Measurements from ENCODE around the gene CCDC74B.
"Not testable (repeated sequence)": the region's sequence is repeated elsewhere in the genome, so short reads cannot be mapped to it uniquely, and the experiment has no call there.

Gene CCDC74B

GRCh38 chr2:130137118-130137517 lies 7.8 kb downstream of the CCDC74B start:
- not testable (repeated sequence) for DNase-seq (ENCODE audit: extremely low read depth, low read depth); H3K4me3 ChIP-seq (replicated peaks; ENCODE audit: low read depth, low read length)

GRCh38 chr2:130136546-130136945 lies 8.4 kb downstream of the CCDC74B start:
- not testable (repeated sequence) for DNase-seq (ENCODE audit: extremely low read depth, low read depth); H3K4me3 ChIP-seq (replicated peaks; ENCODE audit: low read depth, low read length)

GRCh38 chr2:130135692-130136541 lies 9.0 kb downstream of the CCDC74B start:
- no peak for TF ChIP-seq CTCF (IDR thresholded peaks at IDR 0.05; ENCODE audit: low read depth, low read length, missing control alignments)
- no peak for DNase-seq (ENCODE audit: extremely low read depth, low read depth)
- H3K4me3 ChIP-seq (replicated peaks; ENCODE audit: low read depth, low read length), result no peak overlapping the region

- DNase-seq (ENCODE audit: extremely low read depth, low read depth); H3K4me3 ChIP-seq (replicated peaks; ENCODE audit: low read depth, low read length): not testable (repeated sequence)
These were observed 15.6 kb downstream of the CCDC74B start, which contains the start of gene POTEF for GRCh38 chr2:130129120-130129829. TSS of gene POTEF (minus strand) at chr2:130129222. CDS start at chr2:130120515, 8,707 bp downstream.

- DNase-seq (ENCODE audit: extremely low read depth, low read depth); H3K4me3 ChIP-seq (replicated peaks; ENCODE audit: low read depth, low read length): not testable (repeated sequence)
These were observed 16.4 kb downstream of the CCDC74B start for GRCh38 chr2:130128464-130128863.

GRCh38 chr2:130127726-130128125 lies 17.2 kb downstream of the CCDC74B start:
- not testable (repeated sequence) for H3K4me3 ChIP-seq (replicated peaks; ENCODE audit: low read depth, low read length); DNase-seq (ENCODE audit: extremely low read depth, low read depth)

- not testable (repeated sequence) for DNase-seq (ENCODE audit: extremely low read depth, low read depth); H3K4me3 ChIP-seq (replicated peaks; ENCODE audit: low read depth, low read length)
These were observed 24.0 kb downstream of the CCDC74B start for GRCh38 chr2:130120924-130121323.

GRCh38 chr2:130102597-130103363 lies 42.1 kb downstream of the CCDC74B start:
- DNase-seq (ENCODE audit: extremely low read depth, low read depth); H3K4me3 ChIP-seq (replicated peaks; ENCODE audit: low read depth, low read length): not testable (repeated sequence)

Data from HFF-Myc (cell line).